HG03097 (cell line): Measurements from ENCODE around the gene AUTS2.
A peak's percentile ranks its signal among the peaks of the same experiment; 100 is the strongest.

Experiments used
- ATAC-seq: cut with Tn5 transposase; IDR thresholded peaks from one replicate; pipeline ENCODE4 v1.9.1; 2021; ENCODE audit not compliant: unreplicated experiment, low FRiP score

Gene AUTS2

DNA sequence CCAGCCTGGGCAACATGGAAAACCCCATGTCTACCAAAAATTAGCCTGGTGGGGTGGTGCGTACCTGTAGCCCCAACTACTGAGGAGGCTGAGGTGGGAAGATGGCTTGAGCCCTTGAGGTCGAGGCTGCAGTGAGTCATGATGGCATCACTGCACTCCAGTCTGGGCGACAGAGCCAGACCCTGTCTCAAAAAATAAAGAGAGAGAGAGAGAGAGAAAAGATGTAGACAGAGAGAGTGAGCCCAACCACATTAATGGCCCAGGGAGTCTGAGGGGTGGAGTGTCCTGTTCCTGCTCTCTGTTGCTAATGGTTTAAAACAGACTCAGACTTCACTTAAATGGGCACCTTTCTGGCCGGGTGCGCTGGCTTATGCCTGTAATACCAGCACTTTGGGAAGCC lies 1078.0 kb downstream of the AUTS2 start:
- ATAC-seq: no peak

DNA sequence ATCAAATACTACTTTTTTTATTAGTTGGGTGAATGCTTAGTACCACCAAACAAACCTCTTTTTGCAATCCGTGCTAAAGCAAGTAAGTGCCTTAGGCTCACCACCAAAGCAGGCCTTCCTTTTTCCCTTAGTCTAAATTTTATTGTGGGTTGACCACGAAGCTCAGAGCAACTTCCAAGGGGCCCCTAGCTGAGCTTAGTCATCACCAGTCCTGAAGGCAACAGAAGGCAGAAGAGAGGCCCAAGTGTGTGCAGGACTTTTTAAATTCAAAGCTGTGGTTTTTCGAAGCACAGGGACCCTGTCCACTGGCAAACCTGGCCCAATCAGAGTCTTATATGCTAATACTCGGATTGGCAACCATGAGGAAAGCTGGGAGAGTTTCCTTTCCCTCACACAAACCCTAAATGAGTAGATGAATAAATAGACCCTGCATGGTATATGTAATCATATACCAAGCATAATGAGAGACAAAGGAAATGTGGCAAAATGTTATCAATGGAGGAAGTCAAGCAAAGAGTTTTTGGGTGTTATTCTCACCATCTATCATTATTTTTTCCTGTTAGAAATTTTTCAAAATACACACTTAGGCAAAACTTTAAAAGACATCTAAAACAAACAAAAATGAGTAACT lies 1080.5 kb downstream of the AUTS2 start:
- no peak for ATAC-seq

GRCh38 chr7:70679661-70680060 lies 1081.4 kb downstream of the AUTS2 start:
- ATAC-seq: no peak

GRCh38 chr7:70680306-70680705 lies 1082.0 kb downstream of the AUTS2 start:
- ATAC-seq: no peak

DNA sequence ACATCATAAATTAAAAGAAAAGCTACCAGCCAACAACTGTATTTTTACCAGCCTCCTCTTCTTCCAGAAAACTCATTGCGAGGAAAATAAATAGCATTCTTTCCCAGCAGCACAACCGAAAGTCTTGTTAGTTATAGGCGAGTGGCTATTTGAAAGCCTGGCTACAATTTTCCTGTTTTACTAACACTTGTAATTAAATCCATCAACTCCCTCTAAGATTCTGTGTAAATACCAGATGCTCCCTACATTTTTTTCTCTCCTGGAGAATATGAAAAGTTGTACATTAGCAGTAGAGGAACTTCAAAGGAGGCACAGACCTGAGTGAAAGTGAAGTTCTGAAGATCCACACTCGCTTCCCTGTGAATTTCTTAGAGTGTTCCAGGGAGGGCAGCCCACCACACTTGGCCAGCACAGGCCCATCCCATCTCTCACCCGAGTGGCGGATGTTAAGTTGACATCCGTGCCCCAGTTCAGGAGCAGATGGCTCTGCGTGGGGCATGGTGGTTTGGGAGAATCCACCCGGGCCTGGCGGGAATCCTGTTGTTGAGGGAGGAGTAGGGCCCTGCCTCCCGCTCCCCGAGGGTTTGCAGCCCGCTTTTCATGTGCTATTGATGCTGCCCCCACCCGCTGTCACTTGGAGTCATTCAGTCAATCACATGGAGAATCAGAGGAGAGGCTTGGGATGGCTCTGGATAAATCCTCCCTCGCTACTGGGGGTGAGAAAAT lies 1082.6 kb downstream of the AUTS2 start:
- ATAC-seq: no peak

DNA sequence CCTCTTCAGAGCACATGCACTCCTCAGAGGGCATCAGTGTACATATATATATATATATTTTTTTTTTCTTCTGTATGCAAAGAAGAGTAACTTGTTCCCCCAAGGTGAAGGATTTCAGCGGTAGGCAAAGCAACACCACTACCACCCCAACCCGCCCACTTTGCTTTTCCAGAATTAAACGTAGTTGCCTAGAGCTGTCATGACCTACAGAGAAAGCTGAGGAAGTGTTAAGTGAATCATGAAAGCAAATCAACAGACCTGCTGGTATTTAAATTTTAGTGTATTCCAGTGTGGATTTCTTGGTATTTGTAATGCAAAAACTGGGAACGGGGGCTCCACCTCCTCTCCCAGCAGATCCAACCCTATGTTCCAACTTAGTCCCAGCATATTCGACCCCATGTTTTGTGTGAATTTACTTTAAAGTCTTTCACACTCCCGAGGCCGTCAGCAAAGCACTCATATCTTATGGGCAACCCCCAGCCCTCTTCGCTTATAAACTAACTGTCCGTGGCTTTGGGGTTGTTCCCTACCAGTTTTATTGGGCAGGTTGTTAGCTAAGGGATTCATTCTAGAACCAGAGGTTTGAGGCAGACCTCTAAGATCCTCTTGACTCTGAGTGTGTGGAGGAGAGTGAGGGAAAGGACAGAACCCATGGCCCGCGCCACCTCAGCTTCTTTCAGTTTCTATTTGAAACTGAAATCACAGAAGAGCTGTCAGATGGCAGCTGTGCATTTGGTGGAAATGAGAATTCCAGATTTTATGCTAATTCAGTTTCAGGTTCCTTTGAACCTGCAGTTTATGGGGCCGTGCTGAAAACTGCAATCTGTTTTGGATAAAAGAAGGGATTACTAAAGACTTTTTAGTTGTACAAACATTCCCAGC lies 1083.4 kb downstream of the AUTS2 start:
- peak; percentile 74 for ATAC-seq

DNA sequence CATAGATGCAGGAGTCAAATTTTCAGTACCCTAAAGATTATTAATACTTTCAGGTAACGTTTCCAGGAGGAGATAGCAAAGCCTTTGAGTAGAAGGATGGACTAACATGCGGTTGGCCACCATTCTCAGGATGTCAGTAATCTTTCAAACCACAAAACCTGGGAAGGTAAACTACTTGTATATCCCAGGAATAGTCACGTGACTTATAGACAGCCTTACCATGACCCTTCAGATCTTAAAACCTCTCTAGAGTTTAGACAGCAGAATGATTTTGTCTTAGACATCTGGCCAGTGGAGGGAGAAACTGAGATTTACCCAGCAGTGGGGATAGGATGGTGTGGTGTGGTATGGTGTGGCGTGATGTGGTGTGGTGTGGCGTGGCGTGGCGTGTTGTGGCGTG lies 1085.9 kb downstream of the AUTS2 start:
- ATAC-seq: no peak

- no peak for ATAC-seq
Observed at GRCh38 chr7:70693321-70693685, 1095.0 kb downstream of the AUTS2 start.

- peak; percentile 52 for ATAC-seq
Observed at GRCh38 chr7:70693686-70694433, 1095.6 kb downstream of the AUTS2 start.

- peak; percentile 37 for ATAC-seq
Observed at GRCh38 chr7:70694434-70694970, 1096.2 kb downstream of the AUTS2 start.

DNA sequence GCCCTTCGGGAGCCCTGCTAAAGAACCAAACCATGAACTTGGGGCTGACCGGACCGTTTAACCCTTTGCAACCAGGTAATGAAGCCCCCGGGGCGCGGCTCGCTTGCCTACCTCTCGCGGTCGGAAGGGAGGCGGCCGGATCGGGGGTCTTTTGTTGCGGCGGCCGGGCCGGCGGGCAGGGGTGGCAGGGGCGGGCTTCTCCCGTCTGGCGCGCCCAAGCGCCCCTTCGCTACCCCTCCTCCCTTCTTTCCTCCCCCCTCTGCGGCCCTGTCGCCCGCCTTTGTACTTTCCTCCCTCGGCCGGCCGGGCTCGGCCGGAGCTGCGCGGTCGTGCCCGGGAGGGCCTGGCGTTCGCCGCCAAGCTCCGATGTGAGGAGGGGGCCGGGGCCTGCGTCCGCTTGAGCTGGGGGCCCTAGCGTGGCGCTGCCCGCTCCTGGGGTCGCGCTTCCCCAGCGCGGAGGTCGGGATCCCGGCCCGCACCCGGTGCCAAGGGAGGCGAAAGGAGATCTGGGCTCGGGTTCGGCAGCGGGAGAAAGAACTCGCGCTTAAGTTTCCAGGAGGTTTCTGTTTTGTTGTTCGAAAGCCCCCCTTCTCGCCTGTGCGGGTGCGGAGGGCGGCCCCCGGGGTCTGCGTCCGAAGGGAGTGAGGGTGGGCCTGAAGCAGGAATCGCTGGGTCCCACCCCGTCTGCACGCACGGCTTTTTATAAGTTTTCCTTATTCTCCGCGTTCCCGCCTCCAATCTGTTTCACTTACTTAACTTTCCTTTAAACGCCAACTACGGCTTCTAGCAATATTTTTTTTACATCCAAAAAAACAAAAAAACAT lies 1096.9 kb downstream of the AUTS2 start:
- no peak for ATAC-seq

GRCh38 chr7:70695795-70696083 lies 1097.5 kb downstream of the AUTS2 start:
- no peak for ATAC-seq

DNA sequence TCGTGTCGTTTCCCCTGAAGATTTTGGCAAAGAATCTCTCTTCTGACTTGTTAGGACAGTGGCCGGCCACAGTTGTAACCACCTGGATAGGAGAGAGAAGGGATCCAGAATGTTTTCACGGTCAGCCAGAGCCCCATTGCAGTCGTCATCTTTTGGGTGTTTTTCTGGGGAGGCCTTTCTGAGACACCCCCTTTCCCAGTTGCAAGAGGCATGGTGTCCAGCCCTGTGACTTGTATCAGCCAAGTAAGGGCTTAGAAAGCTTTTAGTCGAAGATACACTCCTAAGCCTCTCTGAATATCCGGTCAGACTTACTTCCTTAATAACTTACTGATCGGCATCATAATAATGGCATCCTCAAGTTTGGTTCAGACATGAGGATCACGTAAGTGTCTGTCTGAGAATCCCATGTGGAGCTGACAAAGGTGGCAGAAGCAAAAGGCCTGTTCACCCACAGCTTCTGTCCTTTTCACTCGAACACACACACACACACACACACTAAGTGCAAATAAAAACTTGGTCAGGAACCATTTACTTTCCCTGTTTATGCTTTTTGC lies 1098.0 kb downstream of the AUTS2 start:
- ATAC-seq: no peak

- no peak for ATAC-seq
Observed at GRCh38 chr7:70698219-70698832, 1100.1 kb downstream of the AUTS2 start.

DNA sequence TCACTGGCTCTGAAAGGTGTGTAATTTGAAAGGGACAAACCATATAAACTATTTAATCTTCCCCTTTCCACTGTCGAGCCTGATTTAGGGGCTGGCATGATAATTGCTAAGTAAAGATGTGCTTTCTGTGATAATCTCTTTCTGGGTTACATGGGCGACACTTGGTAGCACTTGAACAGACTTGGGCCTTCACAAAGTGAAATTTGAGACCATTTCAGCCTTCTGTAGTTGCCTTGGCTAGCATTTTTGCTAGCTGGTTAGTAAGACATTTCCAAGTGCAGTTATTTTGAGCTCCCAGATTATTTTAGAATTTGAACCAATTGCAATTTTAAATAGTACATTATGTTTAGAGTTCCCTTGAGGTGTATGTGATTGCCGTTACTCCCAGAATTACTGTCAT lies 1101.0 kb downstream of the AUTS2 start:
- ATAC-seq: no peak

GRCh38 chr7:70700055-70700940 lies 1102.0 kb downstream of the AUTS2 start:
- no peak for ATAC-seq

DNA sequence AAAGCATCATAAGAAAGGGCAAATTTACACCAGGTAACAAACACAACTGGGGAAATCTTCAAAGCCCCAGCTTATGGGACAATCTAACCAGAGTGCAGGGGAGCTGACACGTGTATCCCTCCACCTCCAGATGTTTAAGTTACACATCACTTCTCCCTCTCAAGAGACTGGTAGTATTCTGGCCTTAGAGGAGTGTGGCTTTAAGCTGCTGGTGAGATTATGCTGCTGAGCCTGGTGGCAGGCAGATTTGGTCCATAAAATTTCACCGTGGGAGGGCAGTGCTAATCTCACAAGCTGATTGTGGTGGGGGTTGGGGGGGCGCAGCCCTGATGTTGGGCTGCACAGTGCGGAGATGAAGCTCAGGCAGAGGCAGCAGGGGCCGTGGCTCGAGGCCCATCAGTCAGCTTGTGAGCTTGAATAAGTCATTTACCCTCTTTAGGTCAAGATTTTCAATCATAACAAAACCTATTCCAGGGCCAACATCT lies 1102.7 kb downstream of the AUTS2 start:
- no peak for ATAC-seq

- no peak for ATAC-seq
Observed at GRCh38 chr7:70701477-70701876, 1103.2 kb downstream of the AUTS2 start.
